Measurements from ENCODE around the gene SIRT3. TPM values are rescaled to one million over a fixed set of nuclear protein-coding genes. Genes with fewer than 3 reads are reported as not detected.

The SIRT3 gene
- polyA plus RNA-seq, 1 donor (not counting 4 experiments of a cell fraction or from before 2014, with no cell fraction given), result 12.6 TPM

DNA sequence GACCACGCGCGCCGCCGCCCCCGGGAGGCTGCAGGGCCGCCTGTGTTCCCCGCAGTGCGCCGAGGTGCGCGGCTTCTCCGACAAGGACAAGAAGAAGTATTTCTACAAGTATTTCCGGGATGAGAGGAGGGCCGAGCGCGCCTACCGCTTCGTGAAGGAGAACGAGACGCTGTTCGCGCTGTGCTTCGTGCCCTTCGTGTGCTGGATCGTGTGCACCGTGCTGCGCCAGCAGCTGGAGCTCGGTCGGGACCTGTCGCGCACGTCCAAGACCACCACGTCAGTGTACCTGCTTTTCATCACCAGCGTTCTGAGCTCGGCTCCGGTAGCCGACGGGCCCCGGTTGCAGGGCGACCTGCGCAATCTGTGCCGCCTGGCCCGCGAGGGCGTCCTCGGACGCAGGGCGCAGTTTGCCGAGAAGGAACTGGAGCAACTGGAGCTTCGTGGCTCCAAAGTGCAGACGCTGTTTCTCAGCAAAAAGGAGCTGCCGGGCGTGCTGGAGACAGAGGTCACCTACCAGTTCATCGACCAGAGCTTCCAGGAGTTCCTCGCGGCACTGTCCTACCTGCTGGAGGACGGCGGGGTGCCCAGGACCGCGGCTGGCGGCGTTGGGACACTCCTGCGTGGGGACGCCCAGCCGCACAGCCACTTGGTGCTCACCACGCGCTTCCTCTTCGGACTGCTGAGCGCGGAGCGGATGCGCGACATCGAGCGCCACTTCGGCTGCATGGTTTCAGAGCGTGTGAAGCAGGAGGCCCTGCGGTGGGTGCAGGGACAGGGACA lies 44.8 kb upstream of the SIRT3 start:
- H3K9ac ChIP-seq (ENCODE audit: control insufficient read depth, extremely low read depth, insufficient read depth, low read length), result no peak overlapping the region
- no peaks in the 10 kb centered on the region for H3K36me3 ChIP-seq (ENCODE audit: control insufficient read depth in 2 of 2, extremely low read depth in 1 of 2, insufficient read depth in 2 of 2, low read length in 2 of 2)
- H3K4me2 ChIP-seq (ENCODE audit: control insufficient read depth, extremely low read depth, insufficient read depth, low read depth, low read length), result no peak overlapping the region
- no peak overlapping the region for H2AFZ ChIP-seq (ENCODE audit: control insufficient read depth, low read length)
- dilution Hi-C loops (cut with MboI; ENCODE audit: extremely low pct_ligation_motif_present, low sequenced_read_pairs), result no loop called here
- no peak overlapping the region for H3K27ac ChIP-seq (ENCODE audit: control insufficient read depth, insufficient read depth, low read length)
- H3K79me2 ChIP-seq (ENCODE audit: control insufficient read depth, insufficient read depth, low read length), result no peaks in the 10 kb centered on the region
- no peaks in the 10 kb centered on the region for H4K20me1 ChIP-seq (ENCODE audit: control insufficient read depth, extremely low read depth, insufficient read depth, low read length)
- H3K4me3 ChIP-seq (ENCODE audit: control insufficient read depth in 2 of 3, extremely low read depth in 1 of 3, insufficient read depth in 2 of 3, low read depth in 1 of 3, low read length in 3 of 3), result no peak overlapping the region
- no peak for TF ChIP-seq EZH2 (IDR thresholded peaks at IDR 0.05; ENCODE audit: low read length)
- TF ChIP-seq, protein P1, sequence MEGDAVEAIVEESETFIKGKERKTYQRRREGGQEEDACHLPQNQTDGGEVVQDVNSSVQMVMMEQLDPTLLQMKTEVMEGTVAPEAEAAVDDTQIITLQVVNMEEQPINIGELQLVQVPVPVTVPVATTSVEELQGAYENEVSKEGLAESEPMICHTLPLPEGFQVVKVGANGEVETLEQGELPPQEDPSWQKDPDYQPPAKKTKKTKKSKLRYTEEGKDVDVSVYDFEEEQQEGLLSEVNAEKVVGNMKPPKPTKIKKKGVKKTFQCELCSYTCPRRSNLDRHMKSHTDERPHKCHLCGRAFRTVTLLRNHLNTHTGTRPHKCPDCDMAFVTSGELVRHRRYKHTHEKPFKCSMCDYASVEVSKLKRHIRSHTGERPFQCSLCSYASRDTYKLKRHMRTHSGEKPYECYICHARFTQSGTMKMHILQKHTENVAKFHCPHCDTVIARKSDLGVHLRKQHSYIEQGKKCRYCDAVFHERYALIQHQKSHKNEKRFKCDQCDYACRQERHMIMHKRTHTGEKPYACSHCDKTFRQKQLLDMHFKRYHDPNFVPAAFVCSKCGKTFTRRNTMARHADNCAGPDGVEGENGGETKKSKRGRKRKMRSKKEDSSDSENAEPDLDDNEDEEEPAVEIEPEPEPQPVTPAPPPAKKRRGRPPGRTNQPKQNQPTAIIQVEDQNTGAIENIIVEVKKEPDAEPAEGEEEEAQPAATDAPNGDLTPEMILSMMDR (optimal IDR thresholded peaks at IDR 0.05 in 1 of 3, IDR thresholded peaks at IDR 0.05 in 1 of 3, conservative IDR thresholded peaks at IDR 0.05 in 1 of 3; ENCODE audit: extremely low read depth in 1 of 3, insufficient read depth in 2 of 3, low read length in 3 of 3), result no peak
- H3K4me1 ChIP-seq (ENCODE audit: control insufficient read depth, extremely low read depth, insufficient read depth, low read length), result no peaks in the 10 kb centered on the region
- FAIRE-seq (no peak), DNase-seq (ENCODE audit: low read depth, low spot score) (no peak)
- H3K9me3 ChIP-seq (ENCODE audit: control insufficient read depth, low read depth, low read length), result no peaks in the 10 kb centered on the region
- H3K27me3 ChIP-seq (ENCODE audit: control insufficient read depth, extremely low read depth, insufficient read depth, low read length), result peaks cover 61% of the 10 kb centered on the region
- no peaks in the 10 kb centered on the region for H3K9me1 ChIP-seq (ENCODE audit: control insufficient read depth, extremely low read depth, insufficient read depth, low read length)

DNA sequence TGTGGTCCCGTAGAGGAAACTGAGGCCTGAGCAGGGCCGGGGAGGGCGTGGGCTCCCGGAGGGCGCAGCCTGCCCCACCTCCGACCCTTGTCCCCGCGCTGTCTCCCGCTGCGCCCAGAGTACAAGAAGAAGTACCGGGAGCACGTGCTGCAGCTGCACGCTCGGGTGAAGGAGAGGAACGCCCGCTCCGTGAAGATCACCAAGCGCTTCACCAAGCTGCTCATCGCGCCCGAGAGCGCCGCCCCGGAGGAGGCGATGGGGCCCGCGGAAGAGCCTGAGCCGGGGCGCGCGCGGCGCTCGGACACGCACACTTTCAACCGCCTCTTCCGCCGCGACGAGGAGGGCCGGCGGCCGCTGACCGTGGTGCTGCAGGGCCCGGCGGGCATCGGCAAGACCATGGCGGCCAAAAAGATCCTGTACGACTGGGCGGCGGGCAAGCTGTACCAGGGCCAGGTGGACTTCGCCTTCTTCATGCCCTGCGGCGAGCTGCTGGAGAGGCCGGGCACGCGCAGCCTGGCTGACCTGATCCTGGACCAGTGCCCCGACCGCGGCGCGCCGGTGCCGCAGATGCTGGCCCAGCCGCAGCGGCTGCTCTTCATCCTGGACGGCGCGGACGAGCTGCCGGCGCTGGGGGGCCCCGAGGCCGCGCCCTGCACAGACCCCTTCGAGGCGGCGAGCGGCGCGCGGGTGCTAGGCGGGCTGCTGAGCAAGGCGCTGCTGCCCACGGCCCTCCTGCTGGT lies 44.0 kb upstream of the SIRT3 start:
- H3K9me1 ChIP-seq (ENCODE audit: control insufficient read depth, extremely low read depth, insufficient read depth, low read length), result no peaks in the 10 kb centered on the region
- no peaks in the 10 kb centered on the region for H3K4me1 ChIP-seq (ENCODE audit: control insufficient read depth, extremely low read depth, insufficient read depth, low read length)
- dilution Hi-C loops (cut with MboI; ENCODE audit: extremely low pct_ligation_motif_present, low sequenced_read_pairs), result no loop called here
- no peak overlapping the region for H2AFZ ChIP-seq (ENCODE audit: control insufficient read depth, low read length)
- no peaks in the 10 kb centered on the region for H3K36me3 ChIP-seq (ENCODE audit: control insufficient read depth in 2 of 2, extremely low read depth in 1 of 2, insufficient read depth in 2 of 2, low read length in 2 of 2)
- H3K4me2 ChIP-seq (ENCODE audit: control insufficient read depth, extremely low read depth, insufficient read depth, low read depth, low read length), result peak overlapping the region; percentile 32
- DNase-seq (ENCODE audit: low read depth, low spot score) (no peak), FAIRE-seq (no peak)
- H4K20me1 ChIP-seq (ENCODE audit: control insufficient read depth, extremely low read depth, insufficient read depth, low read length), result no peaks in the 10 kb centered on the region
- peaks cover 56% of the 10 kb centered on the region for H3K27me3 ChIP-seq (ENCODE audit: control insufficient read depth, extremely low read depth, insufficient read depth, low read length)
- peak; percentile 66 for TF ChIP-seq EZH2 (IDR thresholded peaks at IDR 0.05; ENCODE audit: low read length)
- TF ChIP-seq, protein P1 (optimal IDR thresholded peaks at IDR 0.05 in 1 of 3, IDR thresholded peaks at IDR 0.05 in 1 of 3, conservative IDR thresholded peaks at IDR 0.05 in 1 of 3; ENCODE audit: extremely low read depth in 1 of 3, insufficient read depth in 2 of 3, low read length in 3 of 3), result no peak
- no peaks in the 10 kb centered on the region for H3K9me3 ChIP-seq (ENCODE audit: control insufficient read depth, low read depth, low read length)
- no peak overlapping the region for H3K27ac ChIP-seq (ENCODE audit: control insufficient read depth, insufficient read depth, low read length)
- no peak overlapping the region for H3K9ac ChIP-seq (ENCODE audit: control insufficient read depth, extremely low read depth, insufficient read depth, low read length)
- no peaks in the 10 kb centered on the region for H3K79me2 ChIP-seq (ENCODE audit: control insufficient read depth, insufficient read depth, low read length)
- H3K4me3 ChIP-seq (ENCODE audit: control insufficient read depth in 2 of 3, extremely low read depth in 1 of 3, insufficient read depth in 2 of 3, low read depth in 1 of 3, low read length in 3 of 3), result peak overlapping the region in 1 of 3 experiments; percentile 6

All from keratinocyte (primary cell).